ENCODE results near the gene COL24A1.
A peak's percentile ranks its signal among the peaks of the same experiment; 100 is the strongest.

Gene COL24A1

DNA sequence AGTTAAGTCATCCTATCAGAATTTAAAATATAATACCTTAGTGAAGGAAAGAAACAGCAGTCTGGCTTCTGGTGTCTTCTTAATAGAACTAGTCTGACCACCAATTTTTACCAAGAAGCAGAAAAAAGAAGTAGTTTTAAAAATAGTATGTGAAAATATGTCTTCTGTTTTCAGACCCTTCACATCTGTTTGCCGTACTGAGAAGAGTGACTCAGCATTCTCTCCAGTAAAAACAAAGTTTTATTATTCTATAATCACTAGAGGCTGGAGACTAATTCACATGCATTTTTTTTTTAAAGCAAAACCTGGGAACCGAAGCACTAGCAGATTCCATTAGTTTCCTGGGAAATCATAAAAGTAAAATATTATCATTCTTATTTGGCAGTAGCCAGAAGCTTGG is 163.8 kb downstream of the COL24A1 start:
- Histone ChIP-seq H3K56ac (ENCODE audit: low read length) (no peak overlapping the region), H3K23ac (ENCODE audit: low read length) (no peak overlapping the region), H3K27me3 (ENCODE audit: insufficient read depth, low read length, poor library complexity) (no peaks in the 10 kb centered on the region), H3K79me1 (ENCODE audit: low read length) (no peaks in the 10 kb centered on the region), H4K5ac (ENCODE audit: low read length) (no peak overlapping the region), H3K36me3 (ENCODE audit: control insufficient read depth, insufficient read depth, low read length) (no peaks in the 10 kb centered on the region), H4K8ac (ENCODE audit: low read depth, low read length) (no peak overlapping the region), H3K4me2 (ENCODE audit: low read length) (no peak overlapping the region), H3K18ac (ENCODE audit: low read length) (no peak overlapping the region), H3K4me1 (ENCODE audit: control insufficient read depth, low read depth, low read length) (no peaks in the 10 kb centered on the region), H2BK15ac (replicated peaks; ENCODE audit: low read depth) (no peak overlapping the region), H2BK5ac (ENCODE audit: low read length) (no peak overlapping the region), H3K79me2 (ENCODE audit: control insufficient read depth, insufficient read depth, low read length) (no peaks in the 10 kb centered on the region), H2AK5ac (ENCODE audit: low read length) (no peak overlapping the region), H3K9ac (ENCODE audit: low read length) (no peak overlapping the region), H3K4ac (ENCODE audit: low read depth, low read length) (no peak overlapping the region), H3K4me3 (ENCODE audit: low read length) (no peak overlapping the region), H2BK120ac (ENCODE audit: low read depth, low read length) (no peak overlapping the region), H3K27ac (ENCODE audit: low read depth, low read length) (no peak overlapping the region)
- WGBS (ENCODE audit: extremely low coverage, insufficient coverage, low lambda C conversion rate), result no CpG with 5 or more reads among the region's 2 CpGs
- DNase-seq, result no peak

DNA sequence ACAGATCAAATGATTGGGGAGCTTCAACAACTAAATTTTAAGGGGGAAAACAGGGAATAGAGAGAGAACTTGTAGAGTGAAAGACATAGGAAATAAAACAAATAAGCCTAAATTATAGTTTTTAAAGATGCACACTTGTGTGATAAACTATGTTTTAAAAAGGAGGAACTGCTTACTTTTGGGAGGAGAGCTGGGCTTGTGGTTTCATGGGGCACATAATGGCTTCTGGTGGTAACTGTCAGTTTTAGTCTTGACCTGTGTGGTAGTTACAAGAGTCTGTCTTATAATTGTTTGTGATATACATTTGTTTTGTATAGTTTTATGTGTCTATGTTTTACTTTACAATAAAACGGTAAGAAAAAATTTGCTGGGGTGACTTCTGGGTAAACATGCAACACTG is 165.3 kb downstream of the COL24A1 start:
- Histone ChIP-seq H4K8ac (ENCODE audit: low read depth, low read length) (no peak overlapping the region), H3K27me3 (ENCODE audit: insufficient read depth, low read length, poor library complexity) (no peaks in the 10 kb centered on the region), H2BK5ac (ENCODE audit: low read length) (no peak overlapping the region), H2BK15ac (replicated peaks; ENCODE audit: low read depth) (no peak overlapping the region), H3K23ac (ENCODE audit: low read length) (no peak overlapping the region), H3K4me1 (ENCODE audit: control insufficient read depth, low read depth, low read length) (no peaks in the 10 kb centered on the region), H3K27ac (ENCODE audit: low read depth, low read length) (no peak overlapping the region), H3K4ac (ENCODE audit: low read depth, low read length) (no peak overlapping the region), H3K79me2 (ENCODE audit: control insufficient read depth, insufficient read depth, low read length) (no peaks in the 10 kb centered on the region), H4K5ac (ENCODE audit: low read length) (no peak overlapping the region), H3K4me2 (ENCODE audit: low read length) (no peak overlapping the region), H2BK120ac (ENCODE audit: low read depth, low read length) (no peak overlapping the region), H3K36me3 (ENCODE audit: control insufficient read depth, insufficient read depth, low read length) (no peaks in the 10 kb centered on the region), H2AK5ac (ENCODE audit: low read length) (no peak overlapping the region), H3K79me1 (ENCODE audit: low read length) (no peaks in the 10 kb centered on the region), H3K9ac (ENCODE audit: low read length) (no peak overlapping the region), H3K56ac (ENCODE audit: low read length) (no peak overlapping the region), H3K18ac (ENCODE audit: low read length) (no peak overlapping the region), H3K4me3 (ENCODE audit: low read length) (no peak overlapping the region)
- WGBS (ENCODE audit: extremely low coverage, insufficient coverage, low lambda C conversion rate), result no CpG with 5 or more reads among the region's 1 CpG
- DNase-seq, result no peak

DNA sequence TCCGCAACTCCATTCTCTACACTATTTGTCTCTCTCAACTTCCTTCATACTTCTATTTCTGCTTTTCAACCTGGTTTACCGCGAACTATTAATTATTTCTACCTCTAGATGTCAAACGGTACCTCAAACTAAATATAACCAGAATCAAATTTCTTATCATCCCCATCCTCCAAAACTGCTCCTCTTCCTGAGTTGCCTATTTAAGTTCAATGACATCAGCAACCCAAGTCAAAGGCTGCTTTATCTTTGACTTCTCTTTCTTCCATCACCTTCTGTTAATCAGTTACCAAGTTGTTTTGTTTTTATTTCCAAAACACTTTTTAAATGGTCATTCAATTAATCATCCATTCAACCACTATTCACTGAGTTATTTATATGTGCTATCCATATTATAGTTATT is 171.9 kb downstream of the COL24A1 start:
- no peak overlapping the region for H2BK15ac ChIP-seq (replicated peaks; ENCODE audit: low read depth)
- no peak overlapping the region for H3K18ac ChIP-seq (ENCODE audit: low read length)
- no peak overlapping the region for H2BK120ac ChIP-seq (ENCODE audit: low read depth, low read length)
- no peak for DNase-seq
- no peaks in the 10 kb centered on the region for H3K79me2 ChIP-seq (ENCODE audit: control insufficient read depth, insufficient read depth, low read length)
- H3K27me3 ChIP-seq (ENCODE audit: insufficient read depth, low read length, poor library complexity), result no peaks in the 10 kb centered on the region
- no peak overlapping the region for H3K27ac ChIP-seq (ENCODE audit: low read depth, low read length)
- no peak overlapping the region for H3K9ac ChIP-seq (ENCODE audit: low read length)
- no peak overlapping the region for H2AK5ac ChIP-seq (ENCODE audit: low read length)
- H3K36me3 ChIP-seq (ENCODE audit: control insufficient read depth, insufficient read depth, low read length), result no peaks in the 10 kb centered on the region
- no peak overlapping the region for H3K4me2 ChIP-seq (ENCODE audit: low read length)
- 100% methylated on average over 3 of the region's 4 CpGs for WGBS (ENCODE audit: extremely low coverage, insufficient coverage, low lambda C conversion rate)
- no peaks in the 10 kb centered on the region for H3K79me1 ChIP-seq (ENCODE audit: low read length)
- H2BK5ac ChIP-seq (ENCODE audit: low read length), result no peak overlapping the region
- no peak overlapping the region for H4K5ac ChIP-seq (ENCODE audit: low read length)
- no peak overlapping the region for H3K4me3 ChIP-seq (ENCODE audit: low read length)
- no peak overlapping the region for H3K56ac ChIP-seq (ENCODE audit: low read length)
- no peak overlapping the region for H4K8ac ChIP-seq (ENCODE audit: low read depth, low read length)
- H3K23ac ChIP-seq (ENCODE audit: low read length), result no peak overlapping the region
- no peak overlapping the region for H3K4ac ChIP-seq (ENCODE audit: low read depth, low read length)
- no peaks in the 10 kb centered on the region for H3K4me1 ChIP-seq (ENCODE audit: control insufficient read depth, low read depth, low read length)

DNA sequence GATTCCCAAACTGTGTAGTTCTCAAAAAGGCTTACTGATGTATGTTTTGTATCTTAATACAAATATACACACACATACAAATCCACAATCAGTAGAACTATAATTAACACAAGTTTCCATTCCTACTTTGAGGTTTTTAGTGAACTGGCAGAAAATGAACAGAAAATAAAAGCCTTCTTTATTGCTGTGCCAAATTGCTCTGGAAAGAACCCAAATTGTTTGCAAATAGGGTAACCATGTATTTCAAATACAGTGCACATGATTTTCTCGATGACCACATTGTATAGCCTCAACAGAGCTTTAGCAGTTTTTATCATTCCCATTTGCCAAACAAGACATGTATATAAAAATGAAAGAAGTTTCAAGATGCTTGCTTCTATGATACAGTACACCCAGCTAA is 173.3 kb downstream of the COL24A1 start:
- no peak overlapping the region for H3K4me2 ChIP-seq (ENCODE audit: low read length)
- no peaks in the 10 kb centered on the region for H3K27me3 ChIP-seq (ENCODE audit: insufficient read depth, low read length, poor library complexity)
- H3K56ac ChIP-seq (ENCODE audit: low read length), result no peak overlapping the region
- H3K79me2 ChIP-seq (ENCODE audit: control insufficient read depth, insufficient read depth, low read length), result no peaks in the 10 kb centered on the region
- no peak overlapping the region for H3K4ac ChIP-seq (ENCODE audit: low read depth, low read length)
- H3K4me1 ChIP-seq (ENCODE audit: control insufficient read depth, low read depth, low read length), result no peaks in the 10 kb centered on the region
- no peak overlapping the region for H2BK120ac ChIP-seq (ENCODE audit: low read depth, low read length)
- H3K4me3 ChIP-seq (ENCODE audit: low read length), result no peak overlapping the region
- no peak overlapping the region for H3K9ac ChIP-seq (ENCODE audit: low read length)
- DNase-seq, result no peak
- H3K79me1 ChIP-seq (ENCODE audit: low read length), result no peaks in the 10 kb centered on the region
- no peaks in the 10 kb centered on the region for H3K36me3 ChIP-seq (ENCODE audit: control insufficient read depth, insufficient read depth, low read length)
- H2BK15ac ChIP-seq (replicated peaks; ENCODE audit: low read depth), result no peak overlapping the region
- no peak overlapping the region for H4K5ac ChIP-seq (ENCODE audit: low read length)
- H3K18ac ChIP-seq (ENCODE audit: low read length), result no peak overlapping the region
- H3K27ac ChIP-seq (ENCODE audit: low read depth, low read length), result no peak overlapping the region
- no peak overlapping the region for H2AK5ac ChIP-seq (ENCODE audit: low read length)
- no peak overlapping the region for H3K23ac ChIP-seq (ENCODE audit: low read length)
- no peak overlapping the region for H4K8ac ChIP-seq (ENCODE audit: low read depth, low read length)
- H2BK5ac ChIP-seq (ENCODE audit: low read length), result no peak overlapping the region
- no CpG with 5 or more reads among the region's 1 CpG for WGBS (ENCODE audit: extremely low coverage, insufficient coverage, low lambda C conversion rate)

DNA sequence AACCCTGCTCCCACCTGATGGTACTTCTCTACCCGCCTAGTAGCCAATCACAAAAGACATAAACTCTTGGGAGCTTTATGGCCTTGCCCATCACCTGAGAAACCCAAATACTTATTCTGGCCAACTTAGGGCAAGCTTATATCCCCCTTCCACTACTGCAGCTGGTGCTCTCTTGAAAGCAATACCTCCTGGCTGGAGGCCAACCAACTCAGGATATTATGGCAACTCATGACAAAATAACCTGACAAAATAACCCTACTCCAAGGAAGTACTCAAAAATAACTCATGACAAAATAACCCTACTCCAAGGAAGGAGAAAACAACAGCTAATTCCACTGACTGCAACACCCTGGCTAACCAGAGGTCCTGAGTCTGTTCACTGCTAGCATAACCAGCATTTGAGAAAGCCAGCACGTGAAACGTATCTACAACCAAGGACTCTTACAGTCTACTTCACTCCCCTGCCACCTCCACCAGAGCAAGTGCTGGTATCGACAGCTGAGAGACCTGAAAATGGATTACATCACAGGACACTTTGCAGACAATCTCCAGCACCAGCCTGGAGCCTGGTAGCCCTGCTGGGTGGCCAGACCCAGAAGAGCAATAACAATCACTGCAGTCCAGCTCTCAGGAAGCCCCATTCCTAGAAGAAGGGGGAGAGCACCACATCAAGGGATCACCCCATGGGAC is 179.9 kb downstream of the COL24A1 start:
- Histone ChIP-seq H3K56ac (ENCODE audit: low read length) (no peak overlapping the region), H3K9ac (ENCODE audit: low read length) (no peak overlapping the region), H3K79me1 (ENCODE audit: low read length) (no peaks in the 10 kb centered on the region), H3K4me1 (ENCODE audit: control insufficient read depth, low read depth, low read length) (peaks cover 4% of the 10 kb centered on the region), H3K23ac (ENCODE audit: low read length) (no peak overlapping the region), H3K36me3 (ENCODE audit: control insufficient read depth, insufficient read depth, low read length) (no peaks in the 10 kb centered on the region), H3K4me2 (ENCODE audit: low read length) (no peak overlapping the region), H2BK15ac (replicated peaks; ENCODE audit: low read depth) (no peak overlapping the region), H4K5ac (ENCODE audit: low read length) (no peak overlapping the region), H2AK5ac (ENCODE audit: low read length) (no peak overlapping the region), H3K4me3 (ENCODE audit: low read length) (no peak overlapping the region), H3K4ac (ENCODE audit: low read depth, low read length) (no peak overlapping the region), H3K79me2 (ENCODE audit: control insufficient read depth, insufficient read depth, low read length) (no peaks in the 10 kb centered on the region), H3K27me3 (ENCODE audit: insufficient read depth, low read length, poor library complexity) (no peaks in the 10 kb centered on the region), H4K8ac (ENCODE audit: low read depth, low read length) (no peak overlapping the region), H3K27ac (ENCODE audit: low read depth, low read length) (no peak overlapping the region), H2BK5ac (ENCODE audit: low read length) (no peak overlapping the region), H3K18ac (ENCODE audit: low read length) (no peak overlapping the region), H2BK120ac (ENCODE audit: low read depth, low read length) (no peak overlapping the region)
- WGBS (ENCODE audit: extremely low coverage, insufficient coverage, low lambda C conversion rate), result no CpG with 5 or more reads among the region's 4 CpGs
- no peak for DNase-seq

DNA sequence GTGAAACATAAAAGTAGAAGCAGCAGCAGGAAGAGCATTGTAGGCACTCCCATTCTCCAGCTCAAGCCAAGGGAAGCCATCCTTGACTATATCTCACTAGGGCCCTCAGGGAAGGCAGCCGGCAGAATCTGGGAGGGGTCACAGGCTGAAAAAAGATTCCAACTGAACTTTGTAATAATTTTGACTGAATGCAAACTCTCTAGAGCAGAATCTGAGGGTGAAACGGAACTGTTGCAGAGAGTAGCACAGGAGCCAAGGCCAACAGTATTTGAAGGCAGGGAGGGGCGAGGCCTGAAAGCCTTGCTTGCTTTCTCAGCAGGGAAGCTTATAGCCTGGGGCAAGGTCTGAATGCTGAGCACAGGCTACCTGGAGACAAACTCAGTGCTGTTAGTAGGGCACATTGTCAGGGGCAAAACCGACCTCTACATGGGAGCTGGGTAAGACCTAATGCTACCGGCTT is 180.6 kb downstream of the COL24A1 start:
- H3K4me3 ChIP-seq (ENCODE audit: low read length), result no peak overlapping the region
- WGBS (ENCODE audit: extremely low coverage, insufficient coverage, low lambda C conversion rate), result no CpG with 5 or more reads among the region's 5 CpGs

More for the DNA sequence above, 180.6 kb downstream of the COL24A1 start:
- no peaks in the 10 kb centered on the region for H3K36me3 ChIP-seq (ENCODE audit: control insufficient read depth, insufficient read depth, low read length)
- no peaks in the 10 kb centered on the region for H3K27me3 ChIP-seq (ENCODE audit: insufficient read depth, low read length, poor library complexity)
- H3K18ac ChIP-seq (ENCODE audit: low read length), result no peak overlapping the region
- peaks cover 4% of the 10 kb centered on the region for H3K4me1 ChIP-seq (ENCODE audit: control insufficient read depth, low read depth, low read length)
- no peak overlapping the region for H3K23ac ChIP-seq (ENCODE audit: low read length)
- DNase-seq, result peak; percentile 85
- no peaks in the 10 kb centered on the region for H3K79me2 ChIP-seq (ENCODE audit: control insufficient read depth, insufficient read depth, low read length)
- no peak overlapping the region for H2BK5ac ChIP-seq (ENCODE audit: low read length)
- H3K9ac ChIP-seq (ENCODE audit: low read length), result no peak overlapping the region
- H3K4ac ChIP-seq (ENCODE audit: low read depth, low read length), result no peak overlapping the region
- H3K56ac ChIP-seq (ENCODE audit: low read length), result no peak overlapping the region
- H3K79me1 ChIP-seq (ENCODE audit: low read length), result no peaks in the 10 kb centered on the region
- no peak overlapping the region for H2BK120ac ChIP-seq (ENCODE audit: low read depth, low read length)
- H2AK5ac ChIP-seq (ENCODE audit: low read length), result no peak overlapping the region
- no peak overlapping the region for H4K8ac ChIP-seq (ENCODE audit: low read depth, low read length)
- H3K4me2 ChIP-seq (ENCODE audit: low read length), result no peak overlapping the region
- no peak overlapping the region for H2BK15ac ChIP-seq (replicated peaks; ENCODE audit: low read depth)
- no peak overlapping the region for H3K27ac ChIP-seq (ENCODE audit: low read depth, low read length)
- no peak overlapping the region for H4K5ac ChIP-seq (ENCODE audit: low read length)

All from mesendoderm (in vitro differentiated cells).